GM18870 (cell line): ENCODE data around the gene SCNN1B.

Experiments used
- ATAC-seq: cut with Tn5 transposase; IDR thresholded peaks from one replicate; pipeline ENCODE4 v1.9.1; 2021; ENCODE audit warnings: moderate library complexity; ENCODE audit not compliant: unreplicated experiment

SCNN1B gene

GRCh38 chr16:23406024-23406423, 103.9 kb downstream of the SCNN1B start:
- ATAC-seq, result no peak

DNA sequence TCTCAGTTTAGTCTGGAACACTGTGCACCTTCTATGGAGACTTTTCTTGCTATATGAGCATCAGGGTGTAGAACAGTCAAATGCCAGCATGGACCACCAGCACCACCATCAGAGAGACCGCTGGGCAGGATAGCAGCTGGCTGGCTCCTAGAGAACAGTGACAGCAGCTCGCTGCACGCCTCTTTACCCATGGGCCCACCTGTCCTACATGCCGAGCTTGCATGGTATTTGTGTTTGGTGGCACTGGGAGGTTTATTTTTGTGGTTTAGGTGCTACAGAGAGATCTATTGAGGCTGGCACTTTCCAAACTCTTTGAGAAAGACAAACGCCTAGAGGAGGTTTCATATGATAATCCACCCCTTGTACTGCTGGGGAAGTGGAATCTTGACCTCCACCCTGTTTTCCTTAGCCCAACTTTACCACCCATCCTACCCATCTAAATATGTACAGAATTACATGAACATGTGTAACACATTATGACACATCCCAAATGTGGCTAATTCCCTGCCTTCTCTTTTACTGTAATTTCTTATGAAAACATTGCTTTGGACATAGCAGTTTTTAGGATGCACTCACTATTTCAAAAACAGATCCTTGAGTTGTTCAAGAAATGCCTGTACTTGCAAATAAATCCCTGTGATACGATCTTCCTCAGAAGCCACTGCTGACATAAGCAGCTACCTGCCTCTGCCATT, 104.6 kb downstream of the SCNN1B start:
- ATAC-seq, result no peak

- ATAC-seq, result no peak
Measured at GRCh38 chr16:23407436-23408127, 105.5 kb downstream of the SCNN1B start.

GRCh38 chr16:23408242-23408822, 106.2 kb downstream of the SCNN1B start:
- ATAC-seq, result no peak

- ATAC-seq, result no peak
Measured at GRCh38 chr16:23408823-23409298, 106.8 kb downstream of the SCNN1B start.

GRCh38 chr16:23409522-23409921, 107.4 kb downstream of the SCNN1B start:
- ATAC-seq, result no peak

DNA sequence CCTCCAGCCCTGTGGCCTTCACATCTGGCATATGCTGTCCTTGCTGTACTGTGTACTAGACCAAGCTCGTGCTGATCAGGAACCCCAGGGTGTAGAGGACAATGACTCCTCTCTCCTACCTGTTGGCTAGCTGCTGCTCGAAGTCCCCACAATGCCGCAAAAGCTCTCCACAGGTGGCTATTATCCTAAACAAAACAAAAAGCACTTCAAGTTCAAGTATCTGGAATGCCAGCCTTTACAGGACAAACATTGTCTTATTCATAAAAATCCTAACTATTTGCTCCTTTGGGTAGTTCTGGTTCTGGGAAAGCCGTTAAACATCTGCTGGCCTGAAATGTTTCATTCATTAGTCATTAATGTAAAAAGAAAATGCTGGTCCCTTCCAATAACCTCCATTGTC, 108.1 kb downstream of the SCNN1B start:
- no peak for ATAC-seq

DNA sequence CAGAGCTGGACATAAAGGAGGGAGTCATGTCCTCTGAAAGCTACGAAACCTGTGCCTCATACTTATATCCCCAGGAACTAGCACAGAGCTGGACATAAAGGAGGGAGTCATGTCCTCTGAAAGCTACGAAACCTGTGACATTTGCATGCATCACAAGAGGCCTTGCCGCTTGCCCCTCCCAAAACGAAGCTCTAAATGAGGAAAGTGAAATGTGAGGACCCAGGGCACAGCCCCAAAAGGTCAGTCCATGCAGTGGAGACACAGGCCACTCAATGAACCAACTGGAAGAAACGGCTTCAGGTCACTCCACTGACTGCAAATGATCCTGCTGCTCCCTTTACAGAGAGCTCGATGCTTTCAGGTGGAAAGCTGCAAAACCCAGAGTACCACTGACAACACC, 112.6 kb downstream of the SCNN1B start:
- no peak for ATAC-seq

DNA sequence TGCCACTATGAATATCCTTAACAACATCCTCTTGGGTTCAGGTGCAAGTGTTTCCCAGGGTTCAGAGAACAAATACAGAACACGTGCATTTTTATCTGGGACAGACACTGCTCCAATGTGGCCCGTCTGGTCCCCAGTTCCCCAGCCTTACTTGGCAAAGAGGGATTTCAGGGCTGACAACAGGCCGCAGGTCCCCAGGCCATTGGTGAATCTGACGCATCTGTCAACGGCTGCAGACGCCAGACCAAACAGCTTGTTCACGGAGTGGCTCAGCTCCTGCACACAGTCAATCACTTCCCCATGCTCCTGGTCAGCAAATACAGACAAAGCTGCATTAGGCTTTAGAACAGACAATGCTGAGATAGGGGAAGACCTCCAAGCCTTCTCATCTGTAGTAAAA, 114.7 kb downstream of the SCNN1B start:
- ATAC-seq, result no peak

- ATAC-seq, result no peak
Measured at GRCh38 chr16:23420011-23420410, 117.9 kb downstream of the SCNN1B start.

DNA sequence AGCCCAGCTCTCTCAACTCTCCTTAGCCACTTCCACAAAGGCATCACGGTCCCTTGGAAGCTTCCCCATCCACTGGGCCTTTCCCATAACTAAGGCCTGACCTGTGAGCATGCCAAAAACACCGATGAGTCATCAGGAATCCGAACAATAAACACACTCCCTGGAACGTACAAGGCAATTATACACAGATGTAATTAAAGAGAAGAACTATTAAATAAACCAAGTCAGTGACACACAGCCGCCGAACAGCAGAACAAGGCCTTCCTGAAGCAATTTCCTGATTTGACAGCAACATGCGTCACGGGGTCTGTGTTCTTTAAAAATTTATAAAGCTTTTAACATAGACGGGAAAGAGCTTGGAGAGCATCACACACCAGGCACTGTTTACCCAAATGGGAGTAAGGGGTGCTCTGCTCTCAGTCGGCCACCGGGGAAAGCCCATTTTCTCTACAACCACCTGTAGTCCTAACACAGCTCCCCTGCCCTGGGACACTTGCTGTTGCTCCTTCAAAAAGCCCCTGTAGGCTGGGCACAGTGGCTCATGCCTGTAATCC, 121.5 kb downstream of the SCNN1B start:
- no peak for ATAC-seq

DNA sequence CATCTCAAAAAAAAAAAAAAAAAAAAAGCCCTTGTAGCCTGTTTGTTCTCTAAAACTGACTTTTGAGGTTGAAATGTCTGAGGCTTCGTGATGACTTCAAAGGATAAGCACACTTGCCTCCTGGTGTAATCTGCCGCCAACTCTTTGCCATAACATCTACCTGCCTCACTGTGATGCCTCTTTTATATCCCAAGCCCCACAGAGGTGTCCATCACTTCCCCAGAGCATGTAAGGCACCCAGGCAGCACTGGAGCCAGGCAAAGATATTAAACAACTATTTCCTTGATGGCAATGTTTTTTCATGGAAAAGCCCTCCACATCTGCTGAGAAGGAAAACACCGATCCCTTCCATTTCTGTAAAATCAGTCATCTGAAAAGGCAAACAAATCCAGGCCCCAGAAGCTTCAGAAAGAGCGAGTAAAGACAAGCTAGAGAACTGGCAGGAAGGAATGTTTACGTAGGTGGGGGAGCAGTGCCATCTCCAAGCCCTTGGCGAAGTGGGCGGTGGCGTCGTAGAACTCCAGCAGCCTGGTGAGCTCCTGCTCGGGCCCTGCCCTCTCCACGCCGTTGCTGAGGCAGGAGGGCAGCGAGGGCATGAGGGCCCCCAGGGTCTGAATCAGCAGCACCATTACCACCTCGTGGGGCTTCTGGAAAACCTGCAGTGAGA, 122.3 kb downstream of the SCNN1B start:
- no peak for ATAC-seq

GRCh38 chr16:23428351-23428750, 126.2 kb downstream of the SCNN1B start:
- ATAC-seq, result no peak
